OCI-LY7 (cell line): ENCODE data around the gene KRTAP5-10.

Experiments used
- EZH2phosphoT487 ChIP-seq: fragments of 200-600 bp; sonication (generic); IDR thresholded peaks from 2 replicates; pipeline ENCODE4 v1.6.1; 2018; ENCODE audit warnings: low read depth, borderline replicate concordance, mild to moderate bottlenecking, mixed run types, antibody characterized with exemption, low read length, moderate library complexity, mixed read lengths
- TF ChIP-seq, protein P1 (sequence below): fragments of 200-600 bp; sonication (generic); conservative IDR thresholded peaks from 2 replicates; pipeline ENCODE4 v1.5.1; 2014; ENCODE audit warnings: mild to moderate bottlenecking, antibody characterized with exemption, low read length, moderate library complexity, mixed read lengths

DNA sequence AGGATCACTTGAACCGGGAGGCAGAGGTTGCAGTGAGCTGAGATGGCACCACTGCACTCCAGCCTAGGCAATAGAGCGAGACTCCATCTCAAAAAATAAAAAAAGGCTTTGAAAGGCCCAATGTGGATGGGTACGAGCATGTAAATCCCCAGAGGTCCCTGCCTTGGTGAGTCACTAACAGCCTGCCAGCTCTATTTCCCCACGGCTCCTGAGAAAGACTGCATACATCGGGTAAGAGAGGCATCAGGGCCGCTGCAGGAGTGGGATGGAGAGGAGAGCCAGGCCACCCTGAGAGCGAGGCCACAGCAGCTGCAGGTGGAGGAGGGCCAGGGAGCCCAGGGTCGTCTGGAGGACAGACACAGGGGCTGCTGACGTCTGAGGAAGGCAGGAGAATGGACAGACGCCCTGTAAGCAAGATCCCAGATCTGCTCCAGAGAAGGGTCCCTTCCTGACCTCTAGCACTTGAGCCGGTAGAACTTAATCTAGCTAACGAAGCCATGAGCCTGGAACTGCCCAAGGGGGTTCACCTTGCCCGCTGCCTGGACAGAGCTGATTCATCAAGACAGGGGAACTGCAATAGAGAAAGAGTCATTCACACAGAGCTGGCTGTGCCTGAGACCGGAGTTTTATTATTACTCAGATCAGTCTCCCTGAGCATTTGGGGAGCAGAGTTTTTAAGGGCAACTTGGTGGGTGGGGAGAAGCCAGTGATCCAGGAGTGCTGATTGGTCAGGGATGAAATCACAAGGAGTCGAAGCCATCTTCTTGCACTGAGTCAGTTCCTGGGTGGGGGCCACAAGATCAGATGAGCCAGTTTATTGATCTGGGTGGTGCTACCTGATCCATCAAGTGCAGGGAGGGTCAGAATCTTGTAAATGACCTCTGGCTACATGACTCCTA, 22.2 kb upstream of the KRTAP5-10 start:
- TF ChIP-seq, protein P1, sequence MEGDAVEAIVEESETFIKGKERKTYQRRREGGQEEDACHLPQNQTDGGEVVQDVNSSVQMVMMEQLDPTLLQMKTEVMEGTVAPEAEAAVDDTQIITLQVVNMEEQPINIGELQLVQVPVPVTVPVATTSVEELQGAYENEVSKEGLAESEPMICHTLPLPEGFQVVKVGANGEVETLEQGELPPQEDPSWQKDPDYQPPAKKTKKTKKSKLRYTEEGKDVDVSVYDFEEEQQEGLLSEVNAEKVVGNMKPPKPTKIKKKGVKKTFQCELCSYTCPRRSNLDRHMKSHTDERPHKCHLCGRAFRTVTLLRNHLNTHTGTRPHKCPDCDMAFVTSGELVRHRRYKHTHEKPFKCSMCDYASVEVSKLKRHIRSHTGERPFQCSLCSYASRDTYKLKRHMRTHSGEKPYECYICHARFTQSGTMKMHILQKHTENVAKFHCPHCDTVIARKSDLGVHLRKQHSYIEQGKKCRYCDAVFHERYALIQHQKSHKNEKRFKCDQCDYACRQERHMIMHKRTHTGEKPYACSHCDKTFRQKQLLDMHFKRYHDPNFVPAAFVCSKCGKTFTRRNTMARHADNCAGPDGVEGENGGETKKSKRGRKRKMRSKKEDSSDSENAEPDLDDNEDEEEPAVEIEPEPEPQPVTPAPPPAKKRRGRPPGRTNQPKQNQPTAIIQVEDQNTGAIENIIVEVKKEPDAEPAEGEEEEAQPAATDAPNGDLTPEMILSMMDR: no peak
- no peak for TF ChIP-seq EZH2phosphoT487
